H1 (cell line): ENCODE measurements around the gene POMT2. TPM values are rescaled to one million over a fixed set of nuclear protein-coding genes. Genes with fewer than 3 reads are reported as not detected.

Experiments
- CTCF ChIA-PET: fragments of 300-600 bp; sonication (Branson Sonifier 250); formaldehyde crosslinking; loops from one replicate; lab custom pipeline; 2021; ENCODE audit not compliant: partially characterized antibody; lab: Charles Lee
- POLR2A ChIA-PET: fragments of 300-600 bp; sonication (Branson Sonifier 250); formaldehyde crosslinking; loops from one replicate; lab custom pipeline; 2021; ENCODE audit warnings: inconsistent platforms; ENCODE audit not compliant: partially characterized antibody; lab: Charles Lee
- DNase-seq, 2 experiments: peaks; one replicate each; pipeline versions ENCODE4 v3.0.0 to v3.0.0-alpha.2; 2010 to 2022; ENCODE audit warnings: low spot score in 2 of 2, low read depth in 1 of 2, mixed read lengths in 1 of 2
- FAIRE-seq: peaks from 2 replicates; lab custom pipeline; 2011; peaks lifted over from hg19 to GRCh38; lab: Jason Lieb, UNC
- H2AFZ ChIP-seq: 2 replicates; pipeline ENCODE4 v1.8.1; 2012; ENCODE audit warnings: low read length, inconsistent platforms
- H2AK5ac ChIP-seq: 2 replicates; pipeline ENCODE4 v1.6.1; 2013; ENCODE audit warnings: low read depth, low read length
- H2BK120ac ChIP-seq: replicated peaks from 2 replicates; pipeline ENCODE3; 2013; ENCODE audit warnings: low read depth, low read length, inconsistent platforms
- H2BK12ac ChIP-seq: 2 replicates; pipeline ENCODE4 v1.6.1; 2013; ENCODE audit warnings: low read depth, low read length
- H2BK15ac ChIP-seq: 2 replicates; pipeline ENCODE4 v1.6.1; 2013; ENCODE audit warnings: low read length
- H2BK20ac ChIP-seq: 2 replicates; pipeline ENCODE4 v1.6.1; 2013; ENCODE audit warnings: low read length
- H2BK5ac ChIP-seq: 2 replicates; pipeline ENCODE4 v1.6.1; 2013; ENCODE audit warnings: low read depth, low read length
- H3K14ac ChIP-seq: 2 replicates; pipeline ENCODE4 v1.6.1; 2013; ENCODE audit warnings: inconsistent platforms; ENCODE audit not compliant: insufficient read length
- H3K18ac ChIP-seq: 2 replicates; pipeline ENCODE4 v1.6.1; 2013; ENCODE audit warnings: low read length; ENCODE audit errors: extremely low read depth
- H3K23ac ChIP-seq: 2 replicates; pipeline ENCODE4 v1.6.1; 2013; ENCODE audit warnings: inconsistent platforms; ENCODE audit not compliant: insufficient read length
- H3K23me2 ChIP-seq: 2 replicates; pipeline ENCODE4 v1.6.1; 2013; ENCODE audit warnings: low read depth, low read length
- H3K27ac ChIP-seq: 2 replicates; pipeline ENCODE4 v1.6.1; 2011; ENCODE audit warnings: low read depth, low read length, inconsistent platforms
- H3K27me3 ChIP-seq, 4 experiments: replicated peaks in 1 of 4; 1 replicate in 1 of 4; 2 replicates in 3 of 4; pipeline versions ENCODE4 v1.6.1 to v1.8.1; 2011 to 2013; ENCODE audit warnings: low read length in 3 of 4, mild to moderate bottlenecking in 3 of 4, inconsistent platforms in 2 of 4, mixed read lengths in 2 of 4, moderate library complexity in 1 of 4; ENCODE audit not compliant: control insufficient read depth in 3 of 4, insufficient read depth in 3 of 4; ENCODE audit errors: extremely low read depth in 1 of 4
- H3K36me3 ChIP-seq, 4 experiments: 2 replicates each; pipeline versions ENCODE4 v1.6.1 to v1.8.1; 2011 to 2013; ENCODE audit warnings: mild to moderate bottlenecking in 4 of 4, low read length in 3 of 4, moderate library complexity in 2 of 4, control low read depth in 1 of 4, inconsistent platforms in 1 of 4; ENCODE audit not compliant: insufficient read depth in 4 of 4, control insufficient read depth in 2 of 4
- H3K4ac ChIP-seq: replicated peaks from 2 replicates; pipeline ENCODE3; 2013; ENCODE audit warnings: low read length, low read depth, mixed read lengths, inconsistent platforms; ENCODE audit not compliant: insufficient read length
- H3K4me1 ChIP-seq, 4 experiments: replicated peaks in 1 of 4; 1 replicate in 1 of 4; 2 replicates in 3 of 4; pipeline versions ENCODE4 v1.6.1 to v1.8.1; 2011 to 2013; ENCODE audit warnings: low read length in 3 of 4, inconsistent platforms in 2 of 4, mixed read lengths in 1 of 4; ENCODE audit not compliant: insufficient read depth in 4 of 4, control insufficient read depth in 3 of 4
- H3K4me2 ChIP-seq, 2 experiments: 2 replicates each; pipeline versions ENCODE4 v1.6.1 to v1.8.1; 2011 to 2013; ENCODE audit warnings: low read depth in 2 of 2, low read length in 2 of 2, control low read depth in 1 of 2, inconsistent platforms in 1 of 2, mild to moderate bottlenecking in 1 of 2; ENCODE audit not compliant: insufficient read depth in 1 of 2
- H3K4me3 ChIP-seq, 4 experiments: fragments of 200-600, 300-600 bp in 1 of 4; sonication (generic), shearing (Covaris generic), sonication (Bioruptor Twin) in 1 of 4; 2 replicates each; pipeline versions ENCODE4 v1.5.1 to v1.8.1; 2011 to 2016; ENCODE audit warnings: low read length in 4 of 4, low read depth in 3 of 4, control low read depth in 2 of 4, inconsistent platforms in 2 of 4, mild to moderate bottlenecking in 2 of 4, mixed read lengths in 1 of 4, moderate library complexity in 1 of 4; ENCODE audit not compliant: insufficient read depth in 2 of 4; ENCODE audit errors: extremely low read depth in 1 of 4
- H3K56ac ChIP-seq: replicated peaks from 2 replicates; pipeline ENCODE3; 2013; ENCODE audit warnings: low read depth, mild to moderate bottlenecking, mixed read lengths, low read length, inconsistent platforms; ENCODE audit not compliant: insufficient read length
- H3K79me1 ChIP-seq: 2 replicates; pipeline ENCODE4 v1.6.1; 2013; ENCODE audit warnings: low read depth, low read length, control low read depth
- H3K79me2 ChIP-seq, 2 experiments: 2 replicates each; pipeline versions ENCODE4 v1.6.1 to v1.8.1; 2012 to 2013; ENCODE audit warnings: low read length in 2 of 2, mild to moderate bottlenecking in 2 of 2, inconsistent platforms in 1 of 2; ENCODE audit not compliant: insufficient read depth in 2 of 2, control insufficient read depth in 1 of 2
- H3K9ac ChIP-seq, 4 experiments: replicated peaks in 1 of 4; 1 replicate in 1 of 4; 2 replicates in 3 of 4; pipeline versions ENCODE4 v1.6.1 to v1.8.1; 2011 to 2013; ENCODE audit warnings: low read depth in 3 of 4, low read length in 3 of 4, control low read depth in 2 of 4, mild to moderate bottlenecking in 2 of 4, moderate library complexity in 2 of 4, inconsistent platforms in 1 of 4; ENCODE audit errors: extremely low read depth in 1 of 4
- H3K9me3 ChIP-seq, 2 experiments: 2 replicates each; pipeline versions ENCODE4 v1.6.1 to v1.8.1; 2012 to 2013; ENCODE audit warnings: mild to moderate bottlenecking in 2 of 2, moderate library complexity in 2 of 2, control low read depth in 1 of 2, inconsistent platforms in 1 of 2, low read depth in 1 of 2, low read length in 1 of 2, mixed read lengths in 1 of 2; ENCODE audit not compliant: insufficient read depth in 2 of 2
- H4K20me1 ChIP-seq, 2 experiments: replicated peaks in 1 of 2; 2 replicates each; pipeline versions ENCODE3 to v1.8.1; 2011 to 2013; ENCODE audit warnings: inconsistent platforms in 2 of 2, low read length in 2 of 2, mild to moderate bottlenecking in 1 of 2; ENCODE audit not compliant: insufficient read depth in 2 of 2, control insufficient read depth in 1 of 2
- H4K5ac ChIP-seq: 2 replicates; pipeline ENCODE4 v1.6.1; 2013; ENCODE audit warnings: low read length, low read depth, mixed read lengths, inconsistent platforms; ENCODE audit not compliant: insufficient read length
- H4K8ac ChIP-seq: 2 replicates; pipeline ENCODE4 v1.8.0; 2013; ENCODE audit warnings: mild to moderate bottlenecking, moderate library complexity, low read length, inconsistent platforms; ENCODE audit not compliant: insufficient read depth; ENCODE audit errors: extremely low read depth
- H4K91ac ChIP-seq: replicated peaks from 2 replicates; pipeline ENCODE3; 2013; ENCODE audit warnings: low read length, mixed read lengths, inconsistent platforms; ENCODE audit not compliant: insufficient read length
- BACH1 ChIP-seq: IDR thresholded peaks from 2 replicates; pipeline ENCODE4 v1.6.1; 2012; ENCODE audit warnings: low read length, improper control_type of control experiment
- BRCA1 ChIP-seq: IDR thresholded peaks from 2 replicates; pipeline ENCODE4 v1.6.1; 2012; ENCODE audit warnings: low read depth, low read length, improper control_type of control experiment
- CHD1 ChIP-seq: IDR thresholded peaks from 2 replicates; pipeline ENCODE4 v1.6.1; 2012; ENCODE audit warnings: low read depth, low read length, improper control_type of control experiment
- CTCF ChIP-seq, 3 experiments: IDR thresholded peaks; 1 replicate in 2 of 3; 2 replicates in 1 of 3; pipeline versions ENCODE4 v1.5.1 to v1.6.1; 2011; ENCODE audit warnings: low read length in 3 of 3, mild to moderate bottlenecking in 3 of 3, inconsistent platforms in 2 of 3, low read depth in 1 of 3, moderate library complexity in 1 of 3; ENCODE audit not compliant: insufficient read depth in 1 of 3; ENCODE audit errors: control extremely low read depth in 1 of 3
- EGR1 ChIP-seq: IDR thresholded peaks from 2 replicates; pipeline ENCODE4 v1.6.1; 2011; ENCODE audit warnings: low read depth, low read length, borderline replicate concordance
- EP300 ChIP-seq, 2 experiments: IDR thresholded peaks; 1 replicate in 1 of 2; 2 replicates in 1 of 2; pipeline ENCODE4 v1.6.1; 2011 to 2012; ENCODE audit warnings: low read depth in 2 of 2, low read length in 2 of 2, mild to moderate bottlenecking in 2 of 2, borderline replicate concordance in 1 of 2, inconsistent platforms in 1 of 2, moderate library complexity in 1 of 2
- SP4 ChIP-seq: IDR thresholded peaks from 2 replicates; pipeline ENCODE4 v1.6.1; 2012; ENCODE audit warnings: low read length, inconsistent platforms
- TAF1 ChIP-seq: IDR thresholded peaks from 2 replicates; pipeline ENCODE4 v1.6.1; 2011; ENCODE audit warnings: mild to moderate bottlenecking, low read depth, low read length
- WGBS, 2 experiments: shearing (Covaris generic) in 1 of 2; methylation state at CpG; one replicate each; pipeline versions ENCODE4 v1.1.6 to v1.1.7; 2013 to 2015; ENCODE audit warnings: low lambda C conversion rate in 2 of 2, mixed read lengths in 2 of 2, inconsistent platforms in 1 of 2, low coverage in 1 of 2, missing lambda C conversion rate in 1 of 2; ENCODE audit not compliant: insufficient replicate concordance in 2 of 2, insufficient coverage in 1 of 2, insufficient read length in 1 of 2; ENCODE audit errors: extremely low coverage in 1 of 2, missing lambda C conversion rate in 1 of 2; 5-methylcytosine and 5-hydroxymethylcytosine counted together
- polyA plus RNA-seq, 7 experiments: library from polyadenylated mRNA; depleted of rRNA in 3 of 7; stranded (reverse) in 5 of 7; unstranded in 2 of 7; fragments of >200 nt in 5 of 7; fragments of 200-250 nt in 2 of 7; gene quantifications; 1 replicate in 5 of 7; 2 replicates in 1 of 7; 4 replicates in 1 of 7; pipeline versions ENCODE4 v1.2.1 to v1.2.3, GENCODE V29; 2011 to 2013; ENCODE audit warnings: missing spikeins in 2 of 7, mixed read lengths in 2 of 7
- total RNA-seq: library from RNA; stranded (reverse); fragmentation: NEBNext Ultra II Directional; extraction: Animal tissue kit (Norgen Biotek cat#: 25700); gene quantifications from 2 replicates; pipeline ENCODE4 v1.2.1, GENCODE V29; 2021

The POMT2 gene
- total and polyA plus RNA-seq, 2 of the 8 experiments (the other 6 are each of a cell fraction or from before 2014, with no cell fraction given), result 20.8 to 44.9 TPM

- Histone ChIP-seq H3K14ac (no peak overlapping the region), H4K5ac (no peak overlapping the region), H2BK20ac (no peak overlapping the region), H2BK5ac (no peak overlapping the region), H2BK120ac (no peak overlapping the region), H4K20me1 (no peaks in the 10 kb centered on the region), H4K91ac (no peak overlapping the region), H3K23ac (no peak overlapping the region), H3K4me1 (no peaks in the 10 kb centered on the region), H3K4ac (no peak overlapping the region), H3K79me2 (no peaks in the 10 kb centered on the region; a peak in 1 of 4 replicates), H3K4me3 (no peak overlapping the region), H2BK12ac (no peak overlapping the region), H3K23me2 (0 out of 2 replicates have a peak, but pooled peaks cover 2% of the 10 kb centered on the region), H3K9me3 (no peaks in the 10 kb centered on the region), H3K56ac (no peak overlapping the region), H4K8ac (no peak overlapping the region), H3K27ac (no peak overlapping the region), H3K9ac (no peak overlapping the region), H2AFZ (no peak overlapping the region), H2AK5ac (no peak overlapping the region), H2BK15ac (no peak overlapping the region), H3K79me1 (no peaks in the 10 kb centered on the region), H3K27me3 (no peaks in the 10 kb centered on the region), H3K18ac (no peak overlapping the region), H3K36me3 (no peaks in the 10 kb centered on the region), H3K4me2 (no peak overlapping the region)
- 98% methylated on average over 3 of the region's 3 CpGs; no CpG with 5 or more reads in 1 of the 2 experiments for WGBS, 2 experiments
- no peak for DNase-seq
- no peak for FAIRE-seq
- CTCF ChIA-PET, result interaction anchor here (1.0 to 2.8 kb wide), 4 partner anchors 13 to 84 kb away, joined by 3 to 17 read pairs (median 4); no protein-coding TSS in a partner anchor
- POLR2A ChIA-PET, result no interaction called here
- no peak for TF ChIP-seq EP300 (IDR thresholded peaks at IDR 0.05; ENCODE audit: borderline replicate concordance in 1 of 2, low read depth in 2 of 2, low read length in 2 of 2)
- no peak for TF ChIP-seq TAF1
- no peak for TF ChIP-seq CTCF (IDR thresholded peaks at IDR 0.05; ENCODE audit: control extremely low read depth in 1 of 3, insufficient read depth in 1 of 3, low read depth in 1 of 3, low read length in 3 of 3)
- TF ChIP-seq SP4, result no peak
- no peak for TF ChIP-seq EGR1
- no peak for TF ChIP-seq BACH1
- no peak for TF ChIP-seq BRCA1
- no peak for TF ChIP-seq CHD1
Observed at GRCh38 chr14:77231721-77232120, 89.0 kb downstream of the POMT2 start.
